K562 (cell line): ENCODE measurements around the gene OR2G2. TPM values are rescaled to one million over a fixed set of nuclear protein-coding genes. Genes with fewer than 3 reads are reported as not detected.
A peak's percentile ranks its signal among the peaks of the same experiment; 100 is the strongest.

ENCODE experiments used
- ATAC-seq: fragments of 200-7000 bp; cut with Tn5 transposase; 3 replicates; pipeline ENCODE4 v1.9.1; 2020; ENCODE audit warnings: moderate library complexity
- BruUV-seq: library from RNA; stranded (reverse); fragments of 400-500 nt; replicated peaks from 2 replicates; lab custom pipeline; 2021; lab: Mats Ljungman, UMichigan
- CTCF ChIA-PET: fragments of 300-600 bp; formaldehyde crosslinking; extraction: SDS; loops from one replicate; lab custom pipeline; 2021; ENCODE audit warnings: low intra/inter-chr PET ratio; lab: Yijun Ruan, JAX
- POLR2A ChIA-PET: fragments of 300-600, 350-650 bp; sonication (Branson Sonifier 250); formaldehyde crosslinking; extraction: SDS; loops from one replicate; lab custom pipeline; 2021; ENCODE audit warnings: antibody characterized with exemption, inconsistent platforms; lab: Yijun Ruan, JAX
- DNase-seq, 4 experiments: peaks; one replicate each; pipeline versions ENCODE4 v3.0.0 to v3.0.0-alpha.2; 2011 to 2018; ENCODE audit warnings: low spot score in 3 of 4, mixed read lengths in 3 of 4; ENCODE audit errors: extremely low read depth in 1 of 4
- FAIRE-seq: peaks from 2 replicates; lab custom pipeline; 2011; peaks lifted over from hg19 to GRCh38; lab: Jason Lieb, UNC
- H2AFZ ChIP-seq: 2 replicates; pipeline ENCODE4 v1.6.0; 2011; ENCODE audit warnings: low read depth, low read length, control low read depth, inconsistent platforms
- H3K27ac ChIP-seq: fragments of 200-600 bp; 3 replicates; pipeline ENCODE4 v1.8.0; 2011; ENCODE audit warnings: low read depth, mild to moderate bottlenecking, control low read depth, inconsistent platforms, low read length, moderate library complexity, mixed read lengths; ENCODE audit errors: extremely low read depth
- H3K27me3 ChIP-seq, 2 experiments: fragments of 300-600 bp in 1 of 2; 2 replicates in 1 of 2; 3 replicates in 1 of 2; pipeline versions ENCODE4 v1.6.0 to v1.8.0; 2011; ENCODE audit warnings: inconsistent platforms in 2 of 2, low read length in 2 of 2, mild to moderate bottlenecking in 1 of 2, mixed read lengths in 1 of 2, moderate library complexity in 1 of 2; ENCODE audit not compliant: control insufficient read depth in 2 of 2, insufficient read depth in 2 of 2
- H3K36me3 ChIP-seq: fragments of 300-600 bp; 3 replicates; pipeline ENCODE4 v1.8.0; 2011; ENCODE audit warnings: mild to moderate bottlenecking, low read length, inconsistent platforms; ENCODE audit not compliant: control insufficient read depth, insufficient read depth
- H3K4me1 ChIP-seq, 2 experiments: fragments of 200-600 bp in 1 of 2; replicated peaks in 1 of 2; 2 replicates in 1 of 2; 3 replicates in 1 of 2; pipeline versions ENCODE4 v1.5.1 to v1.8.0; 2011; ENCODE audit warnings: inconsistent platforms in 2 of 2, low read length in 2 of 2, mild to moderate bottlenecking in 1 of 2, mixed read lengths in 1 of 2, moderate library complexity in 1 of 2; ENCODE audit not compliant: control insufficient read depth in 2 of 2, insufficient read depth in 2 of 2
- H3K4me2 ChIP-seq: 2 replicates; pipeline ENCODE4 v1.6.1; 2011; ENCODE audit warnings: low read length, control low read depth, inconsistent platforms, mixed read lengths; ENCODE audit not compliant: insufficient read depth
- H3K4me3 ChIP-seq: fragments of 200-600 bp; sonication (generic), shearing (Covaris generic); 2 replicates; pipeline ENCODE4 v1.5.1; 2016; ENCODE audit warnings: control low read depth, inconsistent platforms
- H3K79me2 ChIP-seq: fragments of 200-600 bp; 3 replicates; pipeline ENCODE4 v1.8.0; 2011; ENCODE audit warnings: low read length, inconsistent platforms; ENCODE audit not compliant: control insufficient read depth, insufficient read depth
- H3K9ac ChIP-seq, 2 experiments: 2 replicates each; pipeline versions ENCODE4 v1.6.0 to v1.6.1; 2011; ENCODE audit warnings: low read depth in 2 of 2, low read length in 2 of 2, control low read depth in 1 of 2, inconsistent platforms in 1 of 2, mild to moderate bottlenecking in 1 of 2, mixed read lengths in 1 of 2; ENCODE audit not compliant: insufficient read depth in 1 of 2
- H3K9me1 ChIP-seq: one replicate; pipeline ENCODE4 v1.6.0; 2011; ENCODE audit warnings: inconsistent platforms, mild to moderate bottlenecking, low read length, moderate library complexity; ENCODE audit not compliant: control insufficient read depth, insufficient read depth
- H3K9me3 ChIP-seq: replicated peaks from 2 replicates; pipeline ENCODE4 v1.5.1; 2011; ENCODE audit warnings: low read depth, low read length, inconsistent platforms; ENCODE audit not compliant: control insufficient read depth, insufficient read depth
- H4K20me1 ChIP-seq: replicated peaks from 2 replicates; pipeline ENCODE4 v1.6.1; 2011; ENCODE audit warnings: low read length, inconsistent platforms, mixed read lengths; ENCODE audit not compliant: control insufficient read depth, insufficient read depth
- ARID1B ChIP-seq: fragments of 450-650 bp; IDR thresholded peaks from 2 replicates; pipeline ENCODE4 v1.6.1; 2016; ENCODE audit warnings: antibody characterized with exemption, mild to moderate bottlenecking, inconsistent platforms
- BCL6 ChIP-seq: fragments of 250-450 bp; sonication (Bioruptor Pico); IDR thresholded peaks from 2 replicates; pipeline ENCODE4 v1.4.0; 2020
- BHLHE40 ChIP-seq: IDR thresholded peaks from 2 replicates; pipeline ENCODE4 v1.6.1; 2011; ENCODE audit warnings: low read length, improper control_type of control experiment
- CTBP1 ChIP-seq: fragments of 450-650 bp; IDR thresholded peaks from 2 replicates; pipeline ENCODE4 v1.6.1; 2016; ENCODE audit warnings: borderline replicate concordance
- ERF ChIP-seq: fragments of 450-650 bp; formaldehyde crosslinking; IDR thresholded peaks from 2 replicates; pipeline ENCODE4 v1.4.0; 2020; ENCODE audit warnings: mild to moderate bottlenecking, mixed read lengths
- ESRRA ChIP-seq: fragments of 450-650 bp; IDR thresholded peaks from 2 replicates; pipeline ENCODE4 v1.6.1; 2014; ENCODE audit warnings: low read depth, mild to moderate bottlenecking, moderate library complexity, borderline replicate concordance
- LCOR ChIP-seq: sonication (generic); formaldehyde crosslinking; IDR thresholded peaks from 2 replicates; pipeline ENCODE4 v1.8.0; 2022; ENCODE audit warnings: mild to moderate bottlenecking, missing genetic modification reagents
- POLR2AphosphoS5 ChIP-seq: IDR thresholded peaks from 2 replicates; pipeline ENCODE4 v1.6.1; 2011; ENCODE audit warnings: mild to moderate bottlenecking, low read depth, low read length, moderate library complexity; ENCODE audit not compliant: control insufficient read depth, insufficient read depth
- POLR2G ChIP-seq: fragments of 200-400 bp; formaldehyde crosslinking; IDR thresholded peaks from 2 replicates; pipeline ENCODE4 v1.6.1; 2017; ENCODE audit warnings: low read depth, mild to moderate bottlenecking, antibody characterized with exemption, low read length, moderate library complexity
- RNF2 ChIP-seq: sonication (generic); IDR thresholded peaks from 2 replicates; pipeline ENCODE4 v1.6.1; 2016
- SIN3A ChIP-seq, 2 experiments: fragments of 150-350 bp in 1 of 2; IDR thresholded peaks; 2 replicates each; pipeline ENCODE4 v1.6.1; 2011 to 2016; ENCODE audit warnings: borderline replicate concordance in 2 of 2, low read depth in 2 of 2, low read length in 2 of 2, mild to moderate bottlenecking in 2 of 2, moderate library complexity in 2 of 2; ENCODE audit not compliant: control insufficient read depth in 1 of 2
- SREBF1 ChIP-seq: fragments of 150-350 bp; IDR thresholded peaks from 2 replicates; pipeline ENCODE4 v1.6.1; 2014; ENCODE audit warnings: antibody characterized with exemption, low read depth, low read length, borderline replicate concordance
- TAL1 ChIP-seq: fragments of 450-650 bp; IDR thresholded peaks from 2 replicates; pipeline ENCODE4 v1.6.1; 2016; ENCODE audit warnings: mild to moderate bottlenecking
- TRIM24 ChIP-seq, 2 experiments: fragments of 450-650 bp; IDR thresholded peaks; 2 replicates each; pipeline ENCODE4 v1.6.1; 2016
- ZNF134 ChIP-seq: fragments of 250-450 bp; sonication (Bioruptor Pico); conservative IDR thresholded peaks from 2 replicates; pipeline ENCODE4 v1.4.0; 2020
- ZNF583 ChIP-seq: fragments of 250-450 bp; sonication (Bioruptor Pico); IDR thresholded peaks from 2 replicates; pipeline ENCODE4 v1.4.0; 2020
- WGBS: fragments of 100-300 bp; shearing (Covaris generic); methylation state at CpG from one replicate; pipeline ENCODE4 v1.1.6; 2016; ENCODE audit warnings: low coverage, mixed read lengths; ENCODE audit not compliant: insufficient coverage; ENCODE audit errors: missing lambda C conversion rate; 5-methylcytosine and 5-hydroxymethylcytosine counted together
- in situ Hi-C: fragments of 300-500 bp; cut with MboI; formaldehyde crosslinking; loops from 4 replicates; pipeline ENCODE4 v1.15.0; 2018; ENCODE audit warnings: inconsistent platforms, mixed read lengths
- intact Hi-C: fragments of 100-400 bp; cut with micrococcal nuclease; formaldehyde crosslinking; loops from 2 replicates; pipeline ENCODE4 v1.14.2; 2022
- polyA plus RNA-seq, 8 experiments: library from polyadenylated mRNA; depleted of rRNA in 4 of 8; stranded (reverse) in 5 of 8; unstranded in 3 of 8; fragments of >200 nt; fragmentation: Nextera tagmentation in 2 of 8; fragmentation: Illumina TruSeq in 1 of 8; extraction: Ambion mirVana in 2 of 8; extraction: Trizol in 1 of 8; gene quantifications; 2 replicates each; pipeline versions ENCODE4 v1.2.1 to v1.2.3, GENCODE V29; 2011 to 2014; ENCODE audit warnings: inconsistent platforms in 1 of 8, missing spikeins in 1 of 8
- total RNA-seq, 7 experiments: library from RNA; depleted of rRNA in 6 of 7; stranded (reverse); fragments of >200 nt in 6 of 7; fragmentation: Illumina TruSeq in 2 of 7; extraction: Trizol in 2 of 7; gene quantifications; 2 replicates each; pipeline versions ENCODE4 v1.2.1 to v1.2.3, GENCODE V29; 2011 to 2021; ENCODE audit warnings: low replicate concordance in 1 of 7
- TF ChIP-seq, protein P1 (sequence below): sonication (generic); formaldehyde crosslinking; IDR thresholded peaks from 2 replicates; pipeline ENCODE4 v1.8.0; 2022; ENCODE audit warnings: missing genetic modification reagents, mild to moderate bottlenecking, moderate library complexity, borderline replicate concordance
- TF ChIP-seq, protein P2 (sequence below): fragments of 200-800 bp; sonication (Bioruptor generic); IDR thresholded peaks from 2 replicates; pipeline ENCODE4 v1.6.1; 2017; ENCODE audit warnings: missing genetic modification characterization, missing compliant biosample characterization
- TF ChIP-seq, protein P3 (sequence below): fragments of 250-450 bp; sonication (Bioruptor Pico); IDR thresholded peaks from 2 replicates; pipeline ENCODE4 v1.4.0; 2020; ENCODE audit warnings: mild to moderate bottlenecking, moderate library complexity, borderline replicate concordance

Gene OR2G2
- total and polyA plus RNA-seq, 9 of the 15 experiments (the other 6 are each of a cell fraction or from before 2014, with no cell fraction given), result not detected

DNA sequence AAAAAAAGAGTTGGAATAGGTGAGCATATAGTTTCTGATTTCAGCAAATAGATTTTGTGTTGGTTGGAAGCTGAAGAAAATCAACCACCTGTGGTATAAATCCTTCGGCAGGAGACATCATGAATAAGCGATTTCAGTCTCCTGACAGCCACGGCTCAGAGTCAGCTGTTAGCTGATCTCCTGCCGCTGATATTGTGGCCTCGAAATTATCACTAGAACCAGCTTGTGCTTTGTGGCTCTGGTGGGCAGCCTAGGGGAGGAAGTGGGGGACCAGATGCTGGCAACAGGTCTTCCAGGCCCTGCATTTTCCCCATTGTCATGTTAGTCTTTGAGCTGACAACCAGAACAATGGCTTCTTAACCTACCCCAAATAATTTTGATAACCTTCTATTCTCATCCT lies 40.1 kb upstream of the OR2G2 start:
- ATAC-seq, result peak; percentile 74
- H4K20me1 ChIP-seq, result no peaks in the 10 kb centered on the region
- H3K4me3 ChIP-seq, result no peak overlapping the region
- FAIRE-seq, result no peak
- WGBS, result 0% methylated on average over 5 of the region's 5 CpGs
- no peak overlapping the region for H3K27ac ChIP-seq
- peaks cover 2 to 8% of the 10 kb centered on the region in 2 experiments; a peak in 2 of 5 replicates for H3K4me1 ChIP-seq
- peak in 2 of 4 experiments; percentile 44 to 53 for DNase-seq
- intact Hi-C loops, result no loop called here
- H3K36me3 ChIP-seq, result no peaks in the 10 kb centered on the region
- ChIA-PET POLR2A (no interaction called here), CTCF (no interaction called here)
- in situ Hi-C loops, result no loop called here
- no peaks in the 10 kb centered on the region for H3K9me3 ChIP-seq
- H3K27me3 ChIP-seq, result peaks cover 0 to 9% of the 10 kb centered on the region in 2 experiments; a peak in 2 of 5 replicates
- H3K9ac ChIP-seq, result peak overlapping the region in 1 of 2 experiments; percentile 31; a peak in 1 of 4 replicates
- BruUV-seq, result no TSS peak
- H3K79me2 ChIP-seq, result no peaks in the 10 kb centered on the region
- no peaks in the 10 kb centered on the region for H3K9me1 ChIP-seq
- no peak overlapping the region for H2AFZ ChIP-seq
- no peak overlapping the region for H3K4me2 ChIP-seq
- TF ChIP-seq BHLHE40 (peak; percentile 53; the same call in 1 of the 2 replicates), ARID1B (peak; percentile 78), SIN3A (IDR thresholded peaks at IDR 0.05; ENCODE audit: borderline replicate concordance in 2 of 2, control insufficient read depth in 1 of 2, low read depth in 2 of 2, low read length in 2 of 2) (no peak), BCL6 (CRISPR knock-in tag) (peak; percentile 43; the same call in 1 of the 2 replicates), ERF (CRISPR knock-in tag) (0 out of 2 replicates have a peak, but pooled peaks have one; percentile 25), ZNF583 (peak; percentile 41; the same call in 1 of the 2 replicates), SREBF1 (no peak), ESRRA (peak; percentile 36; the same call in 1 of the 2 replicates), TRIM24 (IDR thresholded peaks at IDR 0.05) (peak in 1 of 2 experiments; percentile 48; a peak in 1 of 4 replicates), POLR2G (no peak), ZNF134 (0 out of 2 replicates have a peak, but pooled peaks have one; percentile 17), RNF2 (peak; percentile 47; the same call in 1 of the 2 replicates), TAL1 (peak; percentile 74), LCOR (CRISPR knock-in tag) (peak; percentile 49; the same call in 1 of the 2 replicates), CTBP1 (peak; percentile 24; the same call in 1 of the 2 replicates), POLR2AphosphoS5 (peak; percentile 40; the same call in 1 of the 2 replicates)
- TF ChIP-seq, protein P1, sequence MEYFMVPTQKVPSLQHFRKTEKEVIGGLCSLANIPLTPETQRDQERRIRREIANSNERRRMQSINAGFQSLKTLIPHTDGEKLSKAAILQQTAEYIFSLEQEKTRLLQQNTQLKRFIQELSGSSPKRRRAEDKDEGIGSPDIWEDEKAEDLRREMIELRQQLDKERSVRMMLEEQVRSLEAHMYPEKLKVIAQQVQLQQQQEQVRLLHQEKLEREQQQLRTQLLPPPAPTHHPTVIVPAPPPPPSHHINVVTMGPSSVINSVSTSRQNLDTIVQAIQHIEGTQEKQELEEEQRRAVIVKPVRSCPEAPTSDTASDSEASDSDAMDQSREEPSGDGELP, result peak; percentile 98
- TF ChIP-seq, protein P2, sequence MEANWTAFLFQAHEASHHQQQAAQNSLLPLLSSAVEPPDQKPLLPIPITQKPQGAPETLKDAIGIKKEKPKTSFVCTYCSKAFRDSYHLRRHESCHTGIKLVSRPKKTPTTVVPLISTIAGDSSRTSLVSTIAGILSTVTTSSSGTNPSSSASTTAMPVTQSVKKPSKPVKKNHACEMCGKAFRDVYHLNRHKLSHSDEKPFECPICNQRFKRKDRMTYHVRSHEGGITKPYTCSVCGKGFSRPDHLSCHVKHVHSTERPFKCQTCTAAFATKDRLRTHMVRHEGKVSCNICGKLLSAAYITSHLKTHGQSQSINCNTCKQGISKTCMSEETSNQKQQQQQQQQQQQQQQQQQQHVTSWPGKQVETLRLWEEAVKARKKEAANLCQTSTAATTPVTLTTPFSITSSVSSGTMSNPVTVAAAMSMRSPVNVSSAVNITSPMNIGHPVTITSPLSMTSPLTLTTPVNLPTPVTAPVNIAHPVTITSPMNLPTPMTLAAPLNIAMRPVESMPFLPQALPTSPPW, result peak; percentile 65; the same call in 1 of the 2 replicates
- TF ChIP-seq, protein P3, sequence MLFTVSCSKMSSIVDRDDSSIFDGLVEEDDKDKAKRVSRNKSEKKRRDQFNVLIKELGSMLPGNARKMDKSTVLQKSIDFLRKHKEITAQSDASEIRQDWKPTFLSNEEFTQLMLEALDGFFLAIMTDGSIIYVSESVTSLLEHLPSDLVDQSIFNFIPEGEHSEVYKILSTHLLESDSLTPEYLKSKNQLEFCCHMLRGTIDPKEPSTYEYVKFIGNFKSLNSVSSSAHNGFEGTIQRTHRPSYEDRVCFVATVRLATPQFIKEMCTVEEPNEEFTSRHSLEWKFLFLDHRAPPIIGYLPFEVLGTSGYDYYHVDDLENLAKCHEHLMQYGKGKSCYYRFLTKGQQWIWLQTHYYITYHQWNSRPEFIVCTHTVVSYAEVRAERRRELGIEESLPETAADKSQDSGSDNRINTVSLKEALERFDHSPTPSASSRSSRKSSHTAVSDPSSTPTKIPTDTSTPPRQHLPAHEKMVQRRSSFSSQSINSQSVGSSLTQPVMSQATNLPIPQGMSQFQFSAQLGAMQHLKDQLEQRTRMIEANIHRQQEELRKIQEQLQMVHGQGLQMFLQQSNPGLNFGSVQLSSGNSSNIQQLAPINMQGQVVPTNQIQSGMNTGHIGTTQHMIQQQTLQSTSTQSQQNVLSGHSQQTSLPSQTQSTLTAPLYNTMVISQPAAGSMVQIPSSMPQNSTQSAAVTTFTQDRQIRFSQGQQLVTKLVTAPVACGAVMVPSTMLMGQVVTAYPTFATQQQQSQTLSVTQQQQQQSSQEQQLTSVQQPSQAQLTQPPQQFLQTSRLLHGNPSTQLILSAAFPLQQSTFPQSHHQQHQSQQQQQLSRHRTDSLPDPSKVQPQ, result 0 out of 2 replicates have a peak, but pooled peaks have one; percentile 54
